Karpas-422 (cell line): ENCODE data around the gene ABCC11. TPM values are rescaled to one million over a fixed set of nuclear protein-coding genes. Genes with fewer than 3 reads are reported as not detected.

ENCODE experiments used
- total RNA-seq: library from RNA; depleted of rRNA; stranded (reverse); fragments of >200 nt; shearing (Covaris generic); gene quantifications from 2 replicates; pipeline ENCODE4 v1.2.3, GENCODE V29; 2014; ENCODE audit warnings: low replicate concordance; rRNA removed

Gene ABCC11
- total RNA-seq, 1 experiment from 2014 or later: 0.15 TPM

Other genes starting within 250 kb of the ABCC11 start
- gene ABCC12, start 91.5 kb downstream of the ABCC11 start, total RNA-seq: 0.04 and 0.86 TPM in 2 replicates
- 74.8 and 82.2 TPM in 2 replicates for gene LONP2, start 3.2 kb downstream of the ABCC11 start, total RNA-seq
- 9.3 and 12.2 TPM in 2 replicates for gene SIAH1, start 137.9 kb upstream of the ABCC11 start, total RNA-seq